Kasumi-1 (cell line): ENCODE data around the gene PIK3C2G.

Experiments
- DNase-seq, 2 experiments: peaks; one replicate each; lab custom pipeline; 2025; lab: John Stamatoyannopoulos, UW

PIK3C2G gene

DNA sequence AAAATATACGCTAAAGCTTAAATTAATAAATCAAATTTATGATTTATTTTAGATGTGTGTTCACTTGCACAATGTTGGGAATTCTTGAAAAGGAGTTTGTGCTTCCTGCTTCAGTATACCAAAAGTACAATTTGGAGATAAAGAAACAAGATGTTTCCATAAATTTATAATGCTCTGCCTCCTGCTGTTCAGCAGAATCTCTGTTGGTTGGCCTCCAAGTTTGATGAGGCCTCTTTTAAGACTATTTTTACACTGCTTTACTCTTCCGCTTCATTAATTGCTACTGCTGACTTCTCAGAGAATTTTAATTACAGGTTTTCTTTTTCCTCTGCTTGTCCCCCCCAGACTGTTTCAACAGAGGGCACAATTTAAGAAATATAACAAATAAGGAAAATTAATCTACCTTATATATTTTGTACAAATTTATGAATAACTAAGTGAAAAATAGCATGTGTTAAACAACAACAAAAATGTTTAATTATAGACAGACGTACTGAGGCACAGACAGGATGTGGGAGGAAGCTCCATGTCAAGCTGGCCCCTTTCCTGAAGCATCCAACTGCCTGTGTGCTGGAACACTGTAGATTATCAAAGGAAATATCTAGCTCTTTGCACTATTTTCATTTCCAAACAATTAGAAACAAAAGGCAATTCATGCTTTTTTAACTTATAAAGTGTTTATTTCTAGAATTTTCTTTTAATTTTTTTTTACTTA is 83.9 kb downstream of the PIK3C2G start:
- DNase-seq: peak; percentile 92 to 94

DNA sequence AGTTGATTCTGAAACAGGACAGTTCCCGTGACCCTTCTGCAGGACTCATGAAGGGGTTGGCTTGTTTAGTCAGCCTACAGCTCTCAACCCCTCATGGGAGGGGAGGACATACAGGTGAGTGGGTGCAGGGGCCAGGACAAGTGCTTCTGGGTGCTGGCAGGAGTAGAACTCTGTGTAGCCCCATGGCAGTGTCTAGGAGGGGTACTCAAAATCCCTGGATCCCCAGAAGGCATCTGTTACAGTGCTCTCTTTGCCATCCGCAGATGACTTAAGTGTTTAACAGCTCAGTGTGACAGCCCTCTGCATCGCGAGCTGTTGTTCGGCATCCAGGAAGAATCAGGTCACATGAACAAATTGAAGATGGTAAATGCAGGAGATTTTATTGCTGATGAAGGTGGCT is 91.0 kb downstream of the PIK3C2G start:
- DNase-seq: no peak

DNA sequence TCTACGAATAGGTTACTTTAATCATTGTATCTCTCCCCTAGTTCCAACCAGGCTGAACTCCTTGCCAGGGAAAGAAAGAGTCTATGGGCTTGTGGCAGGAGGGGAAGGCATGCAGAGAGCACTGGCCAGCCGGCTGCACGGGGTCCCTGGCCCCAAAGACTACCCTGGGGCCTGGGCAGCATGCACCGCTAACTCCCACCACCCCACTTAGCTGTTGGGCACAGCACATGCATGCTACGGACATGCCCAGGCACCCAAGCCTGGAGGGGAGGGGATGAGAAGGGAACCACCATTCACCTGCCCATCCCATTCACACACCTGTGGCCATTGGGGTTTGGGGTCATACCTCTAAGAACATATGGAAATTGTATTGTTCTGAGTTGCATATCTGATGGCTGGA is 94.1 kb downstream of the PIK3C2G start:
- no peak for DNase-seq

DNA sequence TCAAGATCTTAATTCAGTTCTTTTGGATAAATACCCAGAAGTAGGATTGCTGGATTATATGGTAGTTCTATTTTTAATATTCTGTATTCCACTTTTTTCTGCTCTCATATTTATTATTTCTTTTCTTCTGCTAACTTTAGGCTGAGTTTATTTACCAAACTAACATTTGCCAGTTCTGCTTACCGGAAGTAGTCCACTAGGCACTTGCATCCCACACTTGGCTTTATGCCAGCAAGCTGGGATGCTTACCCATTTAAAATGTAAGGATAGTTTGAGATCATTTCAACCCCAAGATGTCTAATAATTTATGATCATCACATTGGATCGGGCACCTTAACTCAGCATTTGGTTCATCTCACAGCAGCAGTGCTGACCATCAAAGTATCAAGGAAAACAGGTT is 96.8 kb downstream of the PIK3C2G start:
- DNase-seq: no peak

DNA sequence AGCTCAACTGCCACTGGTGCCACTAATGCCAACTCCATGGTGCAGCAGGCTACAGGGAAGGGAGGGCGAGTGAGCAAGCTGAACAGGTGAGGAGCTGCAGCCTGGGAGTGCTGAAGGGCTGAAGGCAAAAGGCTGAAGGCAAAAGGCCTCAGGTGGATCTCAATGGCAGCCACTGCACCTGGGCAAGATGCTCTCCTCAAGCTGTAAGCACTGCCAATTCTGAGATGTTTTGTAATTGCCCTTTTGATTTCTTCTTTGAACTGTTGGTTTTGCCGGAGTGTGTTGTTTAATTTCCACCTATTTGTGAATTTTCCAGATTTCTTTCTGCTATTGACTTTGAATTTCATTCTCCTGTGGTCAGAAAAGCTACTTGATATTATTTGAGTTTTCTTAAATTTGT is 97.6 kb downstream of the PIK3C2G start:
- no peak for DNase-seq

DNA sequence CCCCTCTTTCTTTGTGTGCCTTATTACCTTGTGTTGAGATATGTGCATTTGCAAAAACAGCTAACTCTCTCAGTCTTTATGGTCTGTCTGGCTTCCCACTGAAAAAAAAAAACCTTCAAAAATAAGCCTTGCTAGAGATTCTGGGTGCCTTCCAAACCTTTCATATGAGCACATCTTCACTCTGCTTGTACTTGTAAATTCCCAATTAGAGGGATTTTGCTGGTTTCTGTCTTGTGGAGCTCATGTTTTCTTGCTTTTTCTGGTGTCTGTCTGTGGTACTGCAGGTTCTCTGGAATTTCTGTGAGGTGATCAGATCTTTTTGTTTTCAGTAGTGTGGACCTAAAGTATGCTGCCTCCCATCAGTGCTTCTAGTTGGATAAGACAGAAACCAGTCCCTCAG is 100.1 kb downstream of the PIK3C2G start:
- peak in 1 of 2 experiments; percentile 21 for DNase-seq

DNA sequence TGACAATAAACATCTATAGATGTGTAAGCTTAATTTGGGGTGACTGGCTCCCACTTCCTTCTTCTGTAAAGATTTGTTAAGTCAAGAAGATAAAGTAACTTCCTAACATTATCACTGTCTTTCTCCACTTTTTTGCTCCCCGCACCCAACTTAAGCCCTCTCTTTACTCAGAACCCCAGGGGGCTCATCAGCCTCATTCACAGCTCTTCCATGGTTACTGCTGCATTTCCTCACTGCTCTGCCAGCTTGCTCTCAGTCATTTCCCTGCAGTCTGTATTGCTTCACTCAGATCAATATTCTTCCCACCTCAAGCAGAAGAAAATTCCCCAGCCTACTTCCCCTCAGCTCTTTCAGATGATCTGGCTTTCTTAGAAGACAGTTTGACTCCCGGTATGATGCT is 102.0 kb downstream of the PIK3C2G start:
- no peak for DNase-seq

DNA sequence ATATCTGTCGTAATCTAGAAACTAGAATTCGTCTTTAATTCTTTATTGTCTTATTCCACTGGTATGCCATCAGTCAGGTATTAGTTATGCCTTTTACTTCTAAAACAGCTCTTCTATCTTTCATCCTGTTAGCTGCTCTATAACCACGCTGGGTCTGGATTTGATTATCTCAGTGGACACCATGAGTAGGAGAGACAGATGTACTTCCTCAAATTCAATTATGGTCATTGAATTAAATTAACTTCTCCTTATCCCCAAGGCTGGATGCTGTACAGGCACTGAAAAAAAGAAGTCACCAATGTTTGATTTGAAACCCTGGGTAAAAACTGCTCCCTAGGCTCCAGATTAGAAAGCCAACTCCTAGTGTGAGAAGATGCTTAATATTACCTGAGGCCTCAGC is 107.3 kb downstream of the PIK3C2G start:
- DNase-seq: peak; percentile 22 to 35

DNA sequence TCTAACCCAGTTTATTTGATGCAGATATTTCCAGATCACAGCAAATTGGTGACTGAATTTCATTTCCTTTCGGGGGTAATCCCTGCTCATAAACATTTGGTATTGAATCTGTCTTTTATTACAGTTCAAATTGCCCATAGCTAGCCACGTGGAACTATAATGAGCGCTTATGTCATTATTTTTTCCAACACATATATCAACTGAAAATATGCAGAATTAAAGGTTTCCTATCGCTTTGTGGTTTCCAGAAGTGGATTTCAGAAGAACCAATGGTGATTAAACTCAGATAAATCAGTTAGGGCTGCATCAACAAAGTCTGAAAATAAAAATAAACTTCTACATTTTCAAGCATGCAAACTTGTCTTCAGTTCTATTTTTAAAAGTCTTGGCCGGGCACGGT is 111.9 kb downstream of the PIK3C2G start:
- no peak for DNase-seq

DNA sequence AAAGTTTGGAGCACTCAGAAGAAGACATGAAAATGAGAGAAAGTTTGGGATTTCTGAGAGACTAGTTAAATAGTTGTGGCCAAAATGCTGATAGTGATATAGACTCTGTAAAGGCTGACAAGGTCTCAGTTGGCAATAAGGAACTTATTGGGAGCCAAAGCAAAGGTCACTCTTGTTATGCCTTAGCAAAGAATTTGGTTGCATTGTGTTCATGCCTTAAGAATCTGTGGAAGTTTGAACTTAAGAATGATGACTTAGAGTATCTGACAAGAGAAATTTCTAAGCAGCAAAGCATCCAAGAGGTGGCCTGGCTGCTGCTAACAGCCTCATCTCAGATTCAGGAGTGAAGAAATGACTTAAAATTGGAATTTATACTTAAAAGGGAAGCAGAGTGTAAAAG is 113.8 kb downstream of the PIK3C2G start:
- DNase-seq: no peak

DNA sequence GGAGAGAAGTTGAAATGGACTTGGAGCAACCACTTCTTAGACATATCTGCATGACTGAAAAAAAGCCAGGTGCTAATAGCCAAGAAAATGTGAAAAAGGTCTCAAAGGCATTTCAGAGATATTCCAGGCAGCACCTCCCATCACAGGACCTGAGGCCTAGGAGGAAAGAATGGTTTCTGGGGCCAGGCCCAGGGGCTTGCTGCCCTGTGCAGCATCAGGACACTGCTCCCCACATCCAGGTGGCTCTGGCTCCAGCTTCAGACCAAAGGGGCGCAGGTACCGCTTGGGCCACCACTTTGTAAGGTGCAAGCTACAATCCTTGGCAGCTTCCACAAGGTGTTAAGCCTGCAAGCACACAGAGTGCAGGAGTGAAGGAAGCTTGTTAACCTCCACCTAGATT is 114.3 kb downstream of the PIK3C2G start:
- no peak for DNase-seq

DNA sequence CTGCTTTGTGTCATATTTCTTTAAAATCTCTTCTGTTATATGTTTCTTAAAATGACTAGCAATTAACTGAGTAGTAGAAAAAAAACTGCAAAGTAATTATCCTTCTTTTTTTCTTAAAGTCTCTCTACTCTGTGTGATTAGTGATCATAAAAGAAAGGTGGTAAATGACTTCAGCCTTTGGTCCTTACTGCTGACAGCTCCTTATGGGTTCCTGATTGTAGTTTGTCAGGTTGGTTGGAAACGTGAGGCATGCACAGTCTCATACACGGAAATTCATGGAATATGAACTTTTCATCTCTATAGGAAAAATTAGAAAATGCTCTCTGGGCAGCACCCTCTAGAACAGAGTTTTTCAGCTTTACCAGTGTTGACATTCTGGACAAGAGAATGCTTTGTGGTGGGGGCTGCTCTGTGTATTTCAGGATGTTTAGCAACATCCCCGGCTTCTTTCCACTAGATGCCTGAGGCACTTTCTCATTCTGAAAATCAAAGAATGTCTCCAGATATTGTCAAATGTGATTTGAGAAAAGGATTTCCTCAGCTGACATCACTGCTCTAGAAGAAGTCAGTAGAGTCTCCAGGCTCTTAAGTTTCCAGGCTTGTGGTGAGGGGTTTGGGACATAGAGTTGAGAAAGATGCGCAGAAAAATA is 121.0 kb downstream of the PIK3C2G start:
- DNase-seq: no peak

DNA sequence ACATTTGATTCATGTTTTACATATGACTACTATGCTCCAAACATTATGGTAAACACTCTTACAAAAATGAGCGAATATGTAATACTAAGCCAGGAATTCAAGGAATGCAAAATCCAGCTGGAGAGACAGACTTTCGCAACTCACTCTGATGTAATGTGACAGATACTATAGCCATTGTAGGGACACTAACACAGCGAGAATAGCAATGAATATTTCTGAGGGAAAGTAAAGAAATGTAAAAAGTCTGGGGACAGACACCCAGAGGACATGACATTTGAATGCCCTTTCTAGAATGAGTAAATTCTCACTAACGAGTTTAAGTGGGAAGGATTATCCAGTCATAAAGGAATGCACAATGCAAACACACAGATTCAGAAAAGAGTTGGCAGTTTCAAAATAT is 121.9 kb downstream of the PIK3C2G start:
- no peak for DNase-seq

DNA sequence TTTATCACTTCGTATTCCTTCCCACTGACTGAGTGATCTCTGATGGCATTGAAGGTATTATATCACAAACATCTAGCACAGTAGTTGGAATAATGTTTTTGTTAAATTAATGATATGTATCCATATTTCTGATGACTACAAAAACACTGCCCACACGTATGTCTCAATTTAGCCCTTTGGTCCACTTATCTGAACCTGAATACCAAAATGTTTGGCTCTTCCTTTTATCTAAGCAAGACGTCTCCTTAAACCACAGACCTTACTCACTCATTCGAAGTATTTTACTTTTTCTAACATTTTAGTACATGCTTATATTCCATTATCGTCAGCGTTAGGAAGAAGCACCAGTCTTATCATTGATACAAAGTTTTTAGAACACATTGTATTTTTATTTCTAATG is 126.4 kb downstream of the PIK3C2G start:
- DNase-seq: no peak

DNA sequence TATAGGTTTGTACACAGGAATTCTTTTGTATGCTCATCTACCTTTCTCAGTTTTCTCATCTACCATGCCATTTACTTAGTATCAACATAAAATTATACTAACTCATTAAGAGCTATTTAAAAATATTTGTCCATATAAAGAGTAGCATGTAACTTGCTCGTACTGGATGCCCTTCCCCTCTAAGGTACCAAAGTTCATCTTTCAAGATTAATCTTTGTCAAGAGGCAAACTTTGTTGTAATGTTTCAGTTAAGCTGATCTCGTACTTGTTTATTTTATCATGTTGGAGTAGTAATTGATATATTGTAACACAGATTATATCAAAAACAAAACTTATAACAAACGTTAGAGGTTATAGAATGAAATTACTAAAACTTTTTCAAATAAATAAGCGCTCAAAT is 128.5 kb downstream of the PIK3C2G start:
- no peak for DNase-seq

DNA sequence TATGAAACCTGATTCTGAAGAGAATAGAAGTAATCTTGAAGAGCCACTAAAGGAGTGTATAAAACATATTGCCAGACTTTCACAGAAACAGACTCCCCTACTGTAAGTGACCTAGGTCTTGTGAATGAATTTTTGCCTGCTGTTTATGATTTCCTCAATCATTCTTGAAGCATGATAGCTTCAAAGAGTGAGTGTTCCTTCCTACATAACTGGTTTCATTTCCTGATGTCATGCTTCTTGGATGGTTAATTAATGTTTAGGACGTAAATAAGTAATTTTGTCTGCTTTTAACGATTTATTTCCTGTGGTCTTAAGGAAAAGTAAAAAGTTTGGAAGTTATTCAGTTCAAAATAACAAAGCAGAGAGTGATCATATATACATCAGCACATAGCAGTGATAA is 129.8 kb downstream of the PIK3C2G start:
- DNase-seq: no peak

DNA sequence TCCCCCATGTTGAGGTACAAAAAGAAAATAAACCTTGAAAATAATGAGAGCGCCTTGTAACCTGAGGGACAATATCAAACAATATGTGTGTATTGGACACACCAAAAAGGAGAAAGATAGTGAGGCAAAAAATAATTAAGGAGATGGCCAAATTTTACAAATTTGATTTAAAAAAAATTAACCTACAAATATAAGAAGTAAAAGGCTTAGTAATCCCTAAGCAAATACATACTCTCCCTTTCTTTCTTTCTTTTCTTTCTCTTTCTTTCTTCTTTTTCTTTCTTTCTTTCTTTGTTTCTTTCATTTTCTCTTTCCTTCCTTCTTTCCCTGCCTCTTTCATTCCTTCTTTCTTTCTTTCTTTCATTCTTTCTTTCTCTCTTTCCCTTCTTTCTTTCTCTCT is 133.4 kb downstream of the PIK3C2G start:
- DNase-seq: no peak

DNA sequence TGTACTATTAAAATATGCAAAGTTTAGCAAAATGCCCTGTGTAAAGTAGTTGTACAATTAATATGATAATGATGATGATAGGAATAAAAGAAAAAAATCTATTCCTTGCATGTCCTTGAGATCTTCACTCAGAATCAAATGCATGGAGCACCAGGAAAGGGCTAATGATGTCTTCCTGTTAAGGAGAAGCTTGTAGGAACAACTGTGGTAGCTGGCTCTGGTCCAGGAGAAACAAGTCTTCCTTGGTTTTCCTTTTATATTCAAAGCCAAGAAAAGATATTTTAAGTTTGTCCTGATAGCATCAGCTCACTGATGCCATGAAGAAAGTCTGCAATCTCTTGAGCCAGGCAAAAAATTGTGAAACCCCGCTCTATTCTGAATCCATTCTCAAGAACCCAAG is 138.9 kb downstream of the PIK3C2G start:
- no peak for DNase-seq

DNA sequence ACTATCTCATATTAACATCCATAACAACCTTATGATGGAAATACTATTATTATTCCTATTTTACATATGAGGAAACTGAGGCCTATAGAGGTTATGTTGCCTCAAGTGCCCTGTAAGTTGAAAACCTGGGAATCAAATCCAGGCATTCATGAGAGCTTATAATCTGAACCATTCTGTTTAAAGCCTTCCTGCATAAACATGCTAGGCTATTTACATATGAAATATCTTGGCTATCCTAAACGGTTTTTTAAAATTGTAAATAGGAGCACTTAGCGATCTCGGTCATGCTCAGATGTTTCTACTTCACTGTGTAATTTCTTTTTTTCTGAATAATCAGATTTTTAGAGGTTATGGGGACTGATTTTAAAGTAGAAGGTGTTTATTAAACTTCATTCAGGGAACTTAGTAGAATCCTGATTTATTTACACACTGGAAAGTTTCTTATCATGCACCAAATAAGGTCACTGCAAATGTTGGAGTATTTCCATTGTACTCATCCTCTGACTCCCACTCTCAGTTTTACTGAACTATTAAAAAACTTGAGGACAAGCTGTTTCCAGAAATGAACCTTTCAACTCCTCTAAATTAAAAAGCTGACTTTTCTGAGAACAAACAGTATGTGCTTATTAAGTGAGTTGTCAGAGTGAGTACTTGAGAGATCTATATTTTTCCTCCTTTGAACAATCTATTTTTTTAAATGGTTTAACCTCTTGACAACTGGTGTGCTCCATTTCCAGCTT is 141.7 kb downstream of the PIK3C2G start:
- DNase-seq: no peak

DNA sequence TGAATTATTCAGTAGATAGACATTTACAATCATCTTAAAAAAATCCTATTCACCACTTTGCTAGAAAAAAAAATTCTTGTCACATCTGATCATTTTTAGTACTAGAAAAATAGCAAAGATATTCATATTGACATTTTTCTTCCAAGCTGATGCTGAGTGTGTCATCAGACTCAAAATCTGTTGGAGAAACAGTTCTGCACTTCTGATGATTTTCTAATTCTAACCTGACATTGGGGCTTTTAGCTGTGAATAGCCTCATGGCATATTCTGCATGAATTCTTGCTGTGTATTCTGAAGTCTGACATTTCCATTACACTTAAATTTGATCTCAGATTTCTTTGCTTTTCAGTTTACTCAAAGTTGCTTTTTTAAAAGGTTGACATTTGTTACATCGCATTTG is 150.1 kb downstream of the PIK3C2G start:
- DNase-seq: no peak

DNA sequence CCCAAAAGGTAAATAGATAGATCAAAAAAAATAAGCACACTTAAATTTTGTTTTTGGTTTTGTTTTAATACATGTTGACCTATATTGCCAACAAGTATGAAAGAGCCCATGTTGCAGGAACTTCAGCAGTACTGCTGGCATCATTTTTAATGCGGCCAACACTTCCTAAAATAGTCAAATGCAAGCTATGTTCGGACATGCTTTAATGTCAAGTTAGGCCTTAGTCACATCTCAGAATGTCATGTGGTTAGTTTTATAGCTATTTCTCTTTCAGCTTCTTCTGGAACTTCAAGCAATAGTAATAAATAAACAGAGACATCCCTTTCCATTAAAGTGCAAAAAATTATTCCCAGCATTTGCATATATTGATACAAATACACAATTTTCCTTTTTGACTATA is 153.4 kb downstream of the PIK3C2G start:
- DNase-seq: no peak

DNA sequence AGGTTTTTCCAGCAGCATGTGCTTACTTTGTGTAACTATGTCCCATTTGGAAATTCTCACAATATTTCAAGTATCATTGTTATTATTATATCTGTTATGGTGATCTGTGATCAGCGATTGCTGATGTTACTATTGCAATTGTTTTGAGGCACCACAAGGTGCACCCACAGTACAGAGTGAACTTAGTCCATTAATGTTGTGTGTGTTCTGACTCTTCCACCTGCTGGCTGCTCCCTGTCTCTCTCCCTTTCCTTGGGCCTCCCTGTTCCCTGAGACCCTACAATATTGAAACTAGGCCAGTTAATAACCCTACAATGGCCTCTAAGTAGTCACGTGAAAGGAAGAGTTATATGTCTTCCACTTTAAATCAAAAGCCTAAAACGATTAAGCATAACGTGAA is 153.9 kb downstream of the PIK3C2G start:
- DNase-seq: no peak

DNA sequence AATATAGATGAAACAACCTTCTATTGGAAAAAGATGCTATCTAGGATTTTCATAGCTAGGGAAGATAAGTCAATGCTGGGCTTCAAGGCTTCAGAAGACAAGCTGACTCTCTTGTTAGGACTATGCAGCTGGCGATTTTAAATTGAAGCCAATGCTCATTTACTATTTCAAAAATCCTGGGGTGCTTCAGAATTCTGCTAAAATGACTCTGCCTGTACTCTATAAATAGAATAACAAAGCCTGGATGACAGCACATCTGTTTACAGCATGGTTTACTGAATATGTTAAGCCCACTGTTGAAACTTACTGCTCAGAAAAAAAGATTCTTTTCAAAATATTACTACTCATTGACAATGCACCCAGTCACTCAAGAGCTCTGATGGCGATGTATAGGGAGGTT is 155.1 kb downstream of the PIK3C2G start:
- DNase-seq: no peak
